LoVo (cell line): Measurements from ENCODE around the gene GCA.
A peak's percentile ranks its signal among the peaks of the same experiment; 100 is the strongest.

Experiments
- DNase-seq: peaks from one replicate; pipeline ENCODE4 v3.0.0-alpha.2; 2016; ENCODE audit warnings: low spot score

Gene GCA

DNA sequence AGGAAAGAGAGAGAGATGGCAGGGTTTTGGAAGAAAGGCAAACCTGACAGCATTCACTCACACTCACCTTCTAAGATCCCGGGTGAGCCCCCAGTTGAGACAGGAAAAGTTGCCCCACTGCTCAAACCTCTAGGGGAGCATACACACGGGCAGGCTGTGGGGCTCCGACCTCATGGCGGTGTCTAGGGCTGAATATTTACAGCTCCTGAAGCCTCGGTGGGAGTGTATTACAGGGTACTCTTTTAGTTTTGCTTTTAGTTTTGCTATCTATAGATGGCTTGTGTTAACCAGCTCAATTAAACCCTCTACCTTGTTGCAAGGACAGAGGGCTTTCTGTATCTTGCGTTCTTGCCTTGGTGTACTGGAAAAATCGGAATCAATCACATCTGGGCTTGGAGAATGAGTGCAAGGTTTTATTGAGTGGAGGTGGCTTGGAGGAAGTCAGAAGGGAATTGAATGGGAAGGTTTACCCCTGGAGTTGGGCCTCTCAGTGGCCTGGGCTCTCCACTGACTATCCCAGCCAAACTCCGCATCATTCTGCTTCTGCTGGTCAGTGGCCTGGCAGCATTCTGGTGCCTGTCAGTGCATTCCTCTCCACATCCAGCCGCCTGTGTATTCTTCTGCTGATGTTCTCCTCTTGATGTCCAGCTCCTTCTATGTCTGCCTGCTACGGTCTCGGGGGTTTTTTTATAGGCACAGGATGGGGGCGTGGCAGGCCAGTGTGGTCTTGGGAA is 15.3 kb upstream of the GCA start:
- DNase-seq: no peak

DNA sequence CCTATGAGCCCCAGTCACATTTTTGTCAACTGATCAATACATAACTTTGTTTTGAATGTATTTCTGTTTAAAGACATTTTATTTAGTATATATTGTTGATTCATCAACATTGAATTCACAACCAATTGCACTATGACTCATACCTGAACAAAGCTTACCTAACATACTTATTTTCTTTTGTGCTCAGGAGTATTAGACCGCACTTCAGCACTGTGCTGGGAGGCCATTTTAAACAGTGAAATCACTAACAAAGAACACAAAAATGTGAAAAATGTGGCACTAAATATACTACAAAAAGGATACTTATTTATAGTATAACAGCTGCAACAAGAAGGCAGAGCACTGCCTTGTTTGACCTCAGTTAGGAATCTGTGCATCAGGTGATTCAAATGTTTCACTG is 13.1 kb upstream of the GCA start:
- no peak for DNase-seq

DNA sequence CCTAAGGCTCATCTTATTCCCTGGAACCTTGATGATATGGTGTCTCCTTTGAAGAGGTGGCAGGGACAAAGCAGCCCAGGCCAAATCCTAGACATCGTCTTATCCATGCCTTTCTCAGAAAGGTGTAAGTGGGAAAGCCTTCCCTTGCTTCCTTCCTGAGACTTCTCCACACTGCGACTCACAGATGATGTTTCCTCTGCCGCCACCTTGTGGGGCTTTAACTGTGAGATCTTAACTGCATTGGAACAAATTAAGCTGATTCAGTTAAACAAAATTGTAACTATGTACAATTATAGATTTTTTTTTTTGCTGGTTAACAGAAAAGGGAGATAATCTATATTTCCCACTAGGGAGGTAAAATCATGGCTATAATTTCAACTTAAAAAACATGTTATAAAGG is 10.0 kb upstream of the GCA start:
- peak; percentile 14 for DNase-seq

DNA sequence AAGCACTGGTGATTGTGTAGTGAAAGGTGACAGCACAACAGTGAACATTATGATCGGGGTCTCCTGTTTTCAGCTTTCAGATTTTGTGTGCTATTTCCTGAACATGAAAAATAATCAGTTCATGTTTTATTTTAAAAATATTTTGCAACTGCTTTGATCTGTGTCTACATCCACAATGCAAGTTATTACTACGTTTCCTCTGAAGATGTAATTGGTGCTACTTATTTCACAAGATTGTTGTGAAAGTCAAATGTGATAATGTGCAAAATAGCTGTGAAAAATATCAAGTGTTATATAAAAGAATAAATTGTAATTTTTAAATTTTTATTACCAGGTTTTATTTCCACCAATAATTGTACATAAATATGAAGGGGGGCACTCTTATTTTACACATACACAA is 6.1 kb upstream of the GCA start:
- no peak for DNase-seq

DNA sequence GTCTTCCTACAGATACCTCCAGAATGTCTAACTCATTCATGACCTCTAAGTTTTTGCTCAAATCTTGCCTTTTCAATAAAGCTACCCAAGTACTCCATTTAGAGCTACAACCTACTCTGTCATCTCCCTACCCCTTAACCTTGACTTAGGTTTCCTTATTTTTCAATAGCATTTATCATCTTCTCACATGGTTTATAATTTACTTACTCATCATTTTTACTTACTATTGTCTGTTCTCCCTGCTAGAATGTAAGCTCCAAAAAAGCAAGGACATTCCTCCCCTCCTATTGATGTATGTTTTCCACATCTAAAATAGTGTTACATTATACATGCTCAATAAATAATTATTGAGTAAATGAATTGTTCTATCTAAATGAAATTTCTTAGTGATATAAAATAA is 3.1 kb upstream of the GCA start:
- DNase-seq: no peak

DNA sequence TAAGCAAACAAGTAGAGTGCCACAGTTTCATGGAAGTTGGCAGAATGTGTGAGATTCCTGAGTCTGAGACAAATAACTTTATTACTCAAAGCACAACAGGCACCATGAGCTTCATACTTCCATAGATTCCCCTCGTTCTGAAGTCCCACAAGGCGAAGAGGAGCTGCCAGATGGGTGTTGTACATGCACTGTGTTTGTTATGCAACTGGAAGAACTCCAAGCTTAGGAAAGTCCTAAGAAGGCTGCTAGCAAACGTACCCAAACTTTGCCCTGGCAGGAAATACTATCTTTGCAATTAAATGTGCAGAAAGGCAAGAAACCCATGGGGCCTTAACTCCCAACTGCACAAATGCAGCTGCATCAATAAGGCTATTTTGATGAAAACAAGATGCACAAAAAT is 1.6 kb upstream of the GCA start:
- DNase-seq: no peak

DNA sequence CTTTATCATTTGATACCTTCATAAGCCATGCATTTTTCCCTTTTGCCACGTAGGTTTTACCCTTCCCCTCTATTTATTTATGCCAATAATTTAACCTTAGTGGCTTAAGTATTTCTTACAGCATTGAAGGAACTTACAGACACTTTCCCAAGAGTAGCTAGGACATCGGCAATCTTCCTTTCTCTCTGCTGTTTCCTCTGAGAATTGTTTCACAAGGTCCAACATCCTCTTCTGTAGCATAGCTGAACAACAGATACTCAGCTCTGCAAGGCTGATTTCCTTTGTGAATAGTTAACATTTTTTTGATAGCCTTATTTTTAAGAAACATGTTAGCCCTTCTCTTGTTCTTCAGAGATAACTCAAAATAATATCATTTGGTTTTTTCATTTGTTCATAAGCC is 1.1 kb upstream of the GCA start:
- DNase-seq: no peak

DNA sequence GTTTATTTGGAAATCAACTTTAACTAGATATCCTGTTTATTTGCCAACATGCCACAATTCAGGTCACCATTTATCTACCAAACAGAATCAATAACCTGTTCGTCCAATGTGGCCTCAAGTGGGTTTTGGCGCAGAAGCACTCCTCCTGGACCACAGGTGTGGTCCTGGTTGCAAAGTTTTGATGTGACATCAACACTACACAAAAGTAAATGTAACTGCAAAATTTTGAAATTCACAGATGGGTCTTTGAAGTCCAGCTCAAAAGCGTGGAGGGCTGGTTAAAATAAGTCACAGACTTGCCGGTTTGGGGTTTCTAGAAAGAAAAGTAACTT is 474 bp upstream of the GCA start:
- no peak for DNase-seq

DNA sequence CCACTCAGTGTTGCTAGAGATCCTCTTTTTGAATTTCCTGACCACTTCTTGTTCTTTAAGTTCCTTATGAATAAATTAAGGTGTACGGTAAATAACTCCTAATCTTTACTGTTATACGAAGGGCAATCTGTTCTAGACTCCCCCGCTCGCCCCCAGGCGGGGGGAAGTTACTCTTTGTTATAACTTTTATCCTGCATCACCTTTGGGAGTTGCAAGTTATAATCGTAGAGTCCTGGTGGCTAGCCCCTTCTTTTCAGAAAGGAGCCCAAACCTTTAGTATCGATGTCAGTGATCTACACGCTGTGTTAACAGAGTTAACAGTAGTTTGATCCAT is 652 bp downstream of the GCA start:
- DNase-seq: peak; percentile 11

DNA sequence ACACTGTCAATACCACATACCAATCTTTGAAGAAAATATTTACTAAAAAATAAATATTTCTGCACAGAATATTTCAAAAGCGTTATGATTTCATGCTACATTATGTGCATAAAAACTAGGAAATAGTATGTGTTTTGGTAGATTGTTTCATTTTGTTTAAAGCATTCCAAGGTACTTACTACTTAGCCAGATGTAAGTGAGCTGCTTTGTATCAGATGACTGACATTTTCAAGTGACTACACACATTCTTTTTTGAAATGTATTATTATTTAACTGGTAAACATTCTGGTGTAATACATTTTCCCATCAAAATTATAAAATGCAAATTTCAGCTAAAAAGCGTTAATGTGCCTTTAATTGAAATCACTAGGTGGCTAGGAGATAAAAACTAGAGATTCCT is 21.5 kb downstream of the GCA start:
- no peak for DNase-seq

DNA sequence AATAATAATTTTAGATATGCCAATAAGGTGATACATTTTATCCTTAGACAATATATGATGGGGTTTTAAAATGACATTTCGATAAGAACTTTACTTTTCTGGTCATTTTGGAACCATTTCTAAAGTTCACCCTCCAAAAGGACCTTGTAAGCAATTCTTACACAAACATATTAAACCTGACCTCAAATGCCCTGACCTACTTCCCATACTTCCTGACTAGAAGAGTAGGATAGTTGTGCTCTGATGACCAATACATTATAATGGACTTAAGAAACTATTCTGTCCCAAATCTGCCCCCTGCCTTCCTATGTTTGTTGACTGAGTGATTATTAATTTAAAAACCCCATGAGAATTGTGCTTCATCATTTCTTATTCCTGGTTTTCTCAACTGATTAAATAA is 24.6 kb downstream of the GCA start:
- no peak for DNase-seq

DNA sequence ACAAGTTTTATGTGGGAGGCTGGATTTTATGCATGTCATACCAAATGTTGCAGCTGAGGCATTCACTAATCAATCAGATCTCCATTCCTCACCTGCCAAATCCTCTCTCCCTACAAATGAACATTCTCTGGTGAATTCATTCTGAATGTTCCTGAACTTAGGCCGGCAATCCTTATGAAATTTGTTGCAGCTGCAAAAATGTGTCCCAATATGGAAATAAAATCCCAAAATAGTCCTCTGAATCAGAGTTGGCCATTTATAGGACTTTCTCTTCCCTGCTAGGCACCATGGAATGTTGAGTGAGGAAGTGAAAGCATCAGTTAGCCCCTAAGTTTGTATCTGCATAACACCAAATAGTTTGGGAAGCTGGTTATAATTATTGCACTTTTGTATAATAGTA is 25.6 kb downstream of the GCA start:
- no peak for DNase-seq

DNA sequence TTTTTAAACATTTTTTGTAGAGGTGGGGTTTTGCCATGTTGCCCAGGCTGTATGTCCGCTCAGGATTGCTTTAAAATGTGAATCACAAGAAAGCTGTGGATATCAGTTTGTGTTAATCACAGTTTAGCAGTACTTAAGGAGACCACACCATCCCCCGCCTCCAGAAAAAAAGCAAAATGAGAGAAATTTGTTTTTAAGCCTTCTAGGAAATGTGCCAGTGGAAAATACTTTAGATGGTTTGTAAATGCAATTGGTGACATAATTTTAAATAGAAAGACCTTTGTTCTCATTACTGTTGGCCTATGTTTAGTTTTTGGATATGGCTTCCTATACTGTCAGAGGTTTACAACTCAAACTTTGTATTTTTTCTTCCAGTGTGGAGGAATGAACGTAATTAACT is 27.0 kb downstream of the GCA start:
- DNase-seq: no peak

DNA sequence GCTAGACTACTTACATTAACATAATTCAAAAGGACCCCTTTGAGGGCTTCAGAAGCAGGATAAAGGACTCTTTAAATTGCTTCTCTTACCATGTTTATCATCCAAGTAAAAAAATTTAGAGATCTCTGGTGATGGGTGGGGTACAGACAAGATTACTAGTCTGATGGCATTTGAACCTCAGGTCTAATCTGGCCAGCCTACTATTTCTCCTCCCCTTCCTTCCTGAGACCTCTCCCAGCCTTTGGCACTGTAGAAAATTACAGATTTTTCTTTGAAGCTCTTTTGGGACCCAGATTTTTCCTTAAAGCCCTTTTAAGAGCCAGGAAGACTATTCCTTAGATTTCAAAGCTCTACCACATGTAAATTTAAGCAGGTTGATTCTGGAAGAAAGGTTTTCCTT is 28.9 kb downstream of the GCA start:
- DNase-seq: no peak

DNA sequence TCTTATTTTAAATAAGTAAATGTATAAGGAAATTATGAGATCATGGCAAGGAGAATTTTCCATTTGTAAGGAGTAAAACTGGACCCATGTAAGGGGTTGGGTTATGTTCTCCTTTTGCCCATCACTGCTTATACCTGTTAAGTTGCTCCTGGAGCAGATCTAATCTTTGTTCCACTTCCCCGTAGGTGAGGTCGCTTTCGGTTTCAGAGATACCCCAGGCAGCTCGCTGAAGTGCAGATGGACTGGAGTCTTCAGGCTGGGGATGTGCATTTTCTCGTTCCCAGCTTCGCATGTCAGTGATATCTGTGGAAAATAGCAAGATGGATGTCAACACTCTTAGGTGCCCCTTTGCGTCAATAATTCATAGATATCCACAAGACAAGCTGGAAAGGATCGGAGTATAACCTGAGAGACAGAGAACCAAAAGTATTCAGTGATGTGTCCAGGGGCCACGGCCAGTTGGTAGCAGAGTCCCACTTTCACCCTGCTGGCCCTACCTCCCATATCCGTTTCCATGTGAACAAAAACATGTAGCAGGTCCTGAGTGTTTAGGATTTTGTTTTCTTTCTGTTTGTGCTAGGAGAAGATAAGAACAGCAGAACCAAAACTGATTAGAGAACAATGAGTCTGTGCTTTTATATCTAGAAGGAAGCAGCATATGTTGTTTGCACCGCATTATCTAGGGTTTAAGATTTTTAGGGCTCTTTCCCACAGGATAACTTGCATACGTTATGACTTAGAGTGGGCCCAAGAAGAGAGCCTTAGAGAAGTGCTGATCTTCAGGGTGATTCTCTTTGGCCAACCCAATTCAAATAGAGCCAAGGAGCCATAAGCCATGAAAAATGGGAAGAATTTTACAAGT is 36.0 kb downstream of the GCA start:
- DNase-seq: peak; percentile 8

DNA sequence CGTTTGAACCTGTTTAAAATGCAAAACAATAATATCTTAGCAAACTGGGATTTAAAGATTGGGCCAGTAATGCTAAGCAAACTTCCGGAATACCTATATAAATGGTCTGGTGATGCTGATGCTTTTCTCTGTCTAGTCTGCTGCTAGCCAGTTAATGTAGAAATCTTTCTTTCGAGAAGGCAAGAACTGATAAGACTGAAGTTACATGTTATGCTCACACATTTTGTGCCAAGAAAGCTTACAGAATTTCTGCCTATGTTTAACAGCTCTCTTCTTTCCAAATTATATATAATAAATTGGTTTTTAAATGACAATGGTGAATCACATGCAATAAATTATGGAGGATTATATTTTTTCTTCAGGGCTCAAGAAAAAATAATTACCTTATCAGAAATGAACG is 37.9 kb downstream of the GCA start:
- no peak for DNase-seq

DNA sequence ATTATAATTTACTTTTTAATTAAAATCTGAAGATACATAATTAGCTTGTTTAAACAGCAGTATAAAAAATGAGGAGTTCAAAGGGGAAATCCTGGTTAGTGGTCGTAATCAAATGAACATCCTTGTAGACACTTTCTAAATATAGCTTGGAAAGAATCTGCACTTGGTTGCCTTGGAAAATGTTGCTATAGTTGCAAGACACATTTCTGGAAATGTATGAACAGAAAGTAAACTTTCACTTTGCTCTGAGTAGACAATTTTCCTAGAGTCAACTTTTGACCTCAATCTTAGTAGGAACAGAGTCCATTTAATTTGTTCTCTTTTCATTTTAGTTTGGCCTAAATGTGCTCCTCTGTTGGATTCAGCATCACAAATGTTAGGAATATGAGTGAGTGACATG is 38.3 kb downstream of the GCA start:
- no peak for DNase-seq

DNA sequence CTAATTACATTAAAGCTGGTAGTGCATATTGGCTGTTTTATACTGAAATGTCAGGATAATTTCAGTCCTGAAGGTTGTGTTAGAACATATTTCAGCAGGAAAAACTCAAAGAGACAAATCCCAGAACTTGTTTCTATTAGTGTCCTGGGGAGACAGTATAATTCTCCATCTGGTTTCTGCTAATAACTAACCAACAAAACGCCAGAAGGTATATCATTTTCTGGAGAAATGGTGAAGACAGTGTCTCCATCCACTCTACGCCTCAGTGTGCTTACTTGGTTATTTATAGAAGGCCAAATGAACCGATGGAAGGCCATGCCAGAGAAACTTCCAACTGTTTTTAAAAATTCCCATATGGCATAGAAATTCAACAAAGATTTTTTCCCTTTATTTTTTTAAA is 41.6 kb downstream of the GCA start:
- no peak for DNase-seq

DNA sequence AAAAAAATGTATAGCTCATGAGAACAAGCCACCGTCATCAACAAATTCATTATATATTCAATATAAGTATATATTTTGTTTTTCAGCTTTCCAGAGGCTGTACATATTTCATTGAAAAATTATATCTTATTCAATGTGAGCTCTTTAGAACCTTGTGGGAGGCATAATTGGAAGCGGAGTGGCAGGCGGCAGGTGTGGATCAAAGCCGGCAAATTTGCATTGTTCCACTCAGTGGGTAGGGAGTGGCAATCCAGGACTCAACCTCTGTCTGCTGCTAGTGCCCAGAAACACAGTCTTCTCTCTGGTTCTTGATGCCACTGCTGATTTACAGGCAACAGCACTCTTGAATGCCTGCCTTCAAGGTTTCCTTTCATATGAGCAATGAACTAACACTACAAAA is 46.9 kb downstream of the GCA start:
- no peak for DNase-seq

DNA sequence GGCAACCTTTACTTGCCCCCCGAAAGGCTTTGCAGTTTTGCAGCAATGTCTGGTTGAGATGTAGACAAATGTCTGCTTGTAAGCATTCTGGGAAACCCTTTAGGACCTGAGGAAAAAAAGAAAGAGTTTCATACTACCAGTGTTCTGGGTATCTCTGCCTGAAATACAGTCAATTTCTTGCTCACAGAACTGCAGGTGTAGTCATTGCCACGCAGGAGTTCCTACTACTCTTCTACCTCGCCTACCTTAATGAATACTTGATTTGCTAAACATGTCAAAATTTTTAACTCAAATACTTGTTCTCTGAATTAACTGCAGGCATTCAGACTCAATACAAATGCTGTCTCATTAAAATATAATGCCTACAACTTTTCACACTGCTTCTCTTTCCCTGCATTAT is 56.4 kb downstream of the GCA start:
- DNase-seq: no peak

DNA sequence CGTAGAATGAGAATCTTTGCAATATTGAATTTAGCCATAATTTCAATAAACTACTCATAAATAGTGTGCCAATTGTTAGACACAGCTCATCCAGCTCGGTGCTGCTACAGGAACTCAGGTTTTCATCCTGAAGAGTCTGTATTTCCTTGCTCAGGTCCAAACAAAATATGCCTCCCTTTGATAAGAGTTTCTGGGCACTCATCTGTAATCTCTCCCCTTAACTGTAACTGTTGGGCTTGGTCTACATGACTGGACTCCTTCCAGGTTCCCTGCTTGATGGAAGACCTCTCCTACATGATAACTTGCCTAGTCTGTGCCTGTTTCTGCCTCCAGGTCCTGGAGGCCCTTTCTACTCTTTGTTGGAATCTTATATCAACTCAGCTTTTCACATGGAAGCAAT is 57.9 kb downstream of the GCA start:
- no peak for DNase-seq

DNA sequence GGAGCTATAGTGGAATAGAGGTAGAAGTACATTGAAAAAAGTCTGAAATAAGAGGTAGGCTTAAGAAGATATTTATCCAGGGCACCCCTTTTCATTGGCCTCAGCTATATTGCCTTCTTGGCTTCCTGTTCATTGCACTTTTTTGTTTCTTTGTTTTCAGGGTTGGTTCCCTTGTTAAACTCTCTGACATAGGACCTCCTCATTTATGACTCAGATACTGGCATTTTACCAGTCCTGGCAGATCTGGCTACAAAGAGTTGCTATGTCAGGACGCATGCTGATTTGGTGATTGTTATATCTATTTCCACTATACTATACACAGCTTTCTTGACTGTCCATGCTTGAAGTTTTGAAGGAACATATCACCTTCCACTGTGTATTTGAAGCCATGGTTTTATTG is 60.0 kb downstream of the GCA start:
- DNase-seq: no peak
